ENCODE measurements around the gene GPC3.
"Not testable (repeated sequence)": the region's sequence is repeated elsewhere in the genome, so short reads cannot be mapped to it uniquely, and the experiment has no call there.

GPC3 gene

DNA sequence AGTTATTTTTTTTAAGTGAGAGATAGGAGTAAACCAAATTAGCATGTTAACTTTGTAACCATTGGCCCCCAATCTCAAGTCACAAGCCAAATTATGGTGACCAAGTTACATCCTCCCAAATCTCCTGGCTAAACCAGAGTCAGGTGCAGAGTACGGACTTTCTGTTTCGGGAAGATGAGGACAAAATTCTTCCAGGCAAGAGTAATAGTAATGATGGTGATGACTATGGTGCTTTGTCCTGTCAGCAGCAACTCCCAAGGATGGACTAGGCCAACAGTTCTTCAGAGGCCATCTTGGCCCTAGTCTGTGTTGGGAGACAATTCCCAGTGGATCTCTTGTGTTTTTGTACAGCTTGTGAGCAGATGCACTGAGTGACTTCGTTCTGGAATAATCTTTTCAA, 148.8 kb downstream of the GPC3 start:
- no peak for DNase-seq

- no peak for DNase-seq
Observed at GRCh38 chrX:133834771-133835170, 150.6 kb downstream of the GPC3 start.

DNA sequence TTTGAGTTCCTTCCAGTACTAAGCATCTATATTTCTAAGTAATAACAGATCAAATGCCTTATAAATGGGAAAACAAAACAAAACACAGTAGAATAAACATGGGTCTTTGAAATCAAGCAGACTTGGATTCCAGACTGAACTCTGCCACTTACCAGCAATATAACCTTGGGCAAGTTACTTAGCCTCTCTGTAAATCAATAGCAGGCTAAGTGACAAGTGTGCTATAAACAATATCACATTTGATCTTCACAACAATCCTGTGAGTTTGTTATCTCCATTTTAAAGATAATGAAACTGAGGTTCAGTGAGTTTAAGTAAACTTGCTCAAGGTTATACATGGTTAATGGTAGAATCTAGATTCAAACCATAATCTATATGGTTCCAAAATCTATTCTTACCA, 165.8 kb downstream of the GPC3 start:
- DNase-seq: no peak

DNA sequence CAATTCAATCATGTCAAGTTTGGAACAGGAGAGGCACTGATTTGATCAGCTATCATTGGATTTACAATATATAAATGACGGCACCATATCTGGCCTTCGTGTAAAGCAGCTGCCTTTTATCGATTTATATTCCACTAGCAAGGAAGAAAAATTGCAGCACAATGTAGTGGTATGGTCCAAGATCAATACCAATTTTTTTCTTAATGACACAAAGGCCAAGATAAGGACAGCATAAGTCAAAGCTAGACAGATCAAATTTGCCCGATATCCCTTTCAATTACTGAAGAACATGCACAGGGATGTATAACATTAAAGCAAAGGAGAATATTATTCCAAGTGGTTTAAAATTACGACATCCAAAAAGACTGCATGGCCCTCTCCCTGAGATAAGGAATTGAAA, 167.4 kb downstream of the GPC3 start:
- DNase-seq: no peak

DNA sequence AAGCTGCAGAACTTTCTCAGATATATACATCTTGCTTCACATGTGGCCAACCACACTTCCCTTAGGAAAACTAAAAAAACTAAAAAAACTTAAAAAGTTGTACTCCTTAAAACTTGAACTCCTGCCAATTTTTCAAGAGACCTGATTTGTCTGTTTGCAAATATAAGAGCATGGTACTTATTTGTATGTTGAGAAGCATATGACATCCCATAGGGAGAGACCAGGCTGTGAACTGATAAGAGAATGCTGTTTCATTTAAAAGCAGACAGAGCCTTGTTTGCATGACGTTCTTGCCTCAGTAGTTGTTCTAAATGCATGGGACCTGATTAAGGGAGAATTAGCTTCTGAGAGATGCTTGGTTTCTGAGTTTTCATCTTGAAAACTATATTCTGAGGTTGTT, 169.9 kb downstream of the GPC3 start:
- DNase-seq: no peak

DNA sequence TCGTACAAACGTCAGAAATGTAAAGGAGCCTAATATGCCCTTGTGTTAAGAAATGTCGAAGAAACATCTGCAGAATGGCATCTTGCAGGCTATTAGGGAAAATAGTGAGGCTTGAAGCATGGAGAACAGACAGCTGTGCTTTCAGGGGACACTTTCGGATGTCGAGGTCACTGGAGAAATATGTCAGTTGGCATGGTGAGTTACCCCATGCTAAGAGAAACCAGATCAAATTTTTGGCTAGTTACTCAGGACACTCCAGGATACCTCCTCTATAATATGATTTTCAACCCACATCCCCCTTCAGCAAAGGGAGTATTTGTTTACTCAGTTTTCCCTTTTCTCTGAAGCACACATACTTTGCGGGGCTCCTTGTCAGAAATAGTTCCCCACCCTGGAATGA, 171.4 kb downstream of the GPC3 start:
- DNase-seq: no peak

DNA sequence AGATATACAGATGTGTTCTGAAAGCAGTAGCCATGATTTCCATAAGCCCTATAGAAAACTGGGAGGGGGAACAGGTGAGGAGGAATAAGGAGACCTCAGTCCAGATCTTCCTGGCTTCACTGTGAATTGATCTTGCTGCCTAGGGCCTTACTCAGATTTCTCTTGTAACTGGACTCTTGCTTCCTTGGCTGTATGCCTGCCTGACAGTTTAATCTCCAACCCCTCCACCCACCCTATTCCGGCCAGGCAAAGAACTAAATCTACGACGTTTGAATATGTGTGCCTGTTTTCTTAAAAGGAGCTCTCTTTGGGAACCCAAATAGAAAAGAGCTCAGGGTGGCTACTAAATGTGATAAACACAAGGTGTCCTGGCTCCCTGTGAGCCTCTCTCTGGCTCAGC, 173.0 kb downstream of the GPC3 start:
- DNase-seq: no peak

DNA sequence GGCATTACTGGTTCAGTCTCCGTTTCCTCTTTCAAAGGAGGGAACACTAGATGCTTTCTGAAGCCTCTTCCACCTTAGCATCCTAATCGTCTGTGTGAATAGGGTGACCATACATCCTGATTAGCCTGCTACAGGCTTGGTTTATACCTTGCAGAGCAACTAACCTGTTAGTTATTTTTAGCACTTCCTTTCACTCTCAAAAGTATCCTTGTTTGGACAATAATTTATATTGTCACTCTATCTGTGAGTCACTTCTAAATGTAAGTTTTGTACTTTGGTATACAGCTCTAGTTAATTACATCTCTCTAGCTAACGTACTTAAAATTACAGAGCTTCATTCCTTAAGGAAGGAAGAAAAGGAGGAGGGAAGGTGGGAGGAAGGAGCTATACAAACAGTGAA, 174.5 kb downstream of the GPC3 start:
- no peak for DNase-seq

DNA sequence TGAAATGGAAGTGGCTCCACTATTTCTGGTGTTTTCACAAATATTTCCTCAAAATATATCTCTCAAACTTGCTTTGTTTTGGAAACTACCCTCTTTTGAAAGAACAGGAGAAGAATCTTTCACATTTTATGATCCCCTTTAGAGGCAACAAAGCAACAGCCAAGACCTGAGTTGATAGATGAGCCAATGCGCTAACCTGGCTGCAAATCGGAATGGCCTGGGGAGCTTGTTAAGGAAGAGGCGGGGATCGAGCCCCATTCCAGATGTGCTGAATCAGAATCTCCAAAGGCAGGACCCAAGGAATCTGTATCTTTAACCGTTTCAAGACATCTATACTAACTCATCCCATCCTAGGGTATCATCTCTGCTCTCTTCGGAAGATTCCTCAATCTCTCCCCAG, 181.3 kb downstream of the GPC3 start:
- no peak for DNase-seq

DNA sequence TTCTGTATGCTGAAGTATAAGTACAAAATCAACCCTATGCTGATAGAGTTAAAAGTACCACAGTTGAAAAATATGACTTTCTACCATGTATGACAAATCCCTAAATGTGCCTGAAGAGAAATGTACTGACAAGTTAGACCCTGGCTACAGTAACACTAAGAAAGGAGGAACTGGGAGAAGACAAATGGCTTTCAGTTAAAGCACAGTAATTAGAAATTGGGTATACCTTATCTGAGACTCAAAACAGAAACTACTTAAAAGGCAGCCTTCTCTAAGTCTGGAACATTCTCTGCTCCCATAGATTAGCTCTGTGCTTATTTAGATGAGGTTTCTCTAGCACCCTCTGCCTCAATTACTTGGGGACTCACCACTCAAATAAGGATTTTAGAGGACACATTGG, 189.1 kb downstream of the GPC3 start:
- DNase-seq: no peak

GRCh38 chrX:133794126-133794525, 191.3 kb downstream of the GPC3 start:
- DNase-seq: no peak

DNA sequence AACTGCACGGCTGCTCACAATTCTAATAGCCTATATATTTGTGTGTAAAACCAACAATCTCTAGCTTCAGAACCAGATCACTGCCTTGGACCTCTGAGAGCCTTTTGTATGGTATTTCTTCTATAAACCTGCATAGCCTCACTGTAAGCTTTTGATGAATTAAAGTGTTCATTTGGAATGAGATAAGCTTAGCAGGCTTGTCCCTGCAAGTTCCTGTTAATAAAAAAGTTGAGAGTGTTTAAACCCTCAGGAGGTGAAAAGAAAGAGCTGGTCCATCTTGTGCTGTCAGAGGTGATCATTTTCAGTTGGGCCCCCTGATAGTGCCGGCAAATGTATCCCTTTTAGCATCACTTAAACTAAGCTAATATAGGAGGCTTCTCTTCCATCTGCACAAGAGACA, 191.8 kb downstream of the GPC3 start:
- DNase-seq: no peak

- peak; percentile 73 for DNase-seq
Observed at GRCh38 chrX:133792198-133792953, 193.0 kb downstream of the GPC3 start.

- no peak for DNase-seq
Observed at GRCh38 chrX:133789829-133790228, 195.6 kb downstream of the GPC3 start.

DNA sequence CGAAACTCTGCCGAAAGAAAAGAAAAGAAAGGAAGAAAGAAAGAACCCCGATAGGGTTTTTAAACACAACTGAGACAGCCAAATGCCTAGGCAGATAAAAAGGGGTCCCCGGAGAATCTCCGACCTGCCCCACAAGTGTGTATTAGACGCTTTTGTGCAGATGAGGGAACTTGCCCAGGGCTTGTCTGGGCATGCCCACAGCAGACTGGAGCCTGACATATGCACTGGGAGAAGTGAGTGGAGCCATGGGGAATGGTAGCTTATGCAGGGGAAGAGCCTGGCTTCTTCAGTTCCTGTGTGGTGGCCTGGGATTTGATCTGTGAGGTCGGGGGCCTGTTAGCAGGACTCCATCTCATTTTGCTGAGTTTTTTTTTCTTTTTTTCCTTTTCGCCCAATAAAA, 199.0 kb downstream of the GPC3 start:
- DNase-seq: no peak

- no peak for DNase-seq
Observed at GRCh38 chrX:133783274-133783673, 202.1 kb downstream of the GPC3 start.

DNA sequence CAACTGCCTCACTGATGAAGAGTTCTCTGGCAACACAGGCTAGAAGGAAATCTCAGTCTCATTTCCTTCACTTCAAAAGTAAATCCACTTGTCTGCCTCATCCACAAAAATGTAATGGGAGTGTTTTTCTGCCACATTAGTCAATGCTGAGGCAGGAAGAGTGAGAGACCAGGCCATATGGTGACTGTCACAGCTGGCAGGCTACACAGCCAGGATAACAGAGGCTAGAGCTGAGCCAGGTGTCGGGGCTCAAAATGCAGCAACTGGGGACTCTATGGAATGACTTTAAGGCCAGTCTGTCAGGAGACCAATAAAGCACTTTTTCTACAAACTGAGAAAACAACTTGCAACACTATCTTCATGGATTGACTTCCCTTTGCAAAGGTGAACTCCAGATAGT, 204.2 kb downstream of the GPC3 start:
- no peak for DNase-seq

DNA sequence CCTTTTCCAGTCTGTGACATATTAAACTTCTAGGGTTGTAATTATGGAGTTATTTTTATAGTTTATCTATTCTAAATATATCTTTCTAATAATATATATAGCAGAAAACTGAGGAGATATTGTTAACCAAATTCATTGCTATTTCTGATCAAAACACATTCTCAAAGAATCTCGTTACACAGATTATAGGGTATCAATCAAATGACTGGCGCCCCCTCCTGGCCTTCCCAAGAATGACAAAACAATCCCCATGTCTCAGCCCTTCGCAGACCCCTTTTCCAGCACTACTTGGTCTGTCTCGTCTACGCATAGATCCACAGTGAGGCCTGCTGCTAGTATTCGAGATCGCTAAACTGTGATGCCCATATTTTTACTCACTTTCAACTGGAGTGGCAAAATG, 209.3 kb downstream of the GPC3 start:
- peak; percentile 7 for DNase-seq

- no peak for DNase-seq
Observed at GRCh38 chrX:133774807-133775206, 210.6 kb downstream of the GPC3 start.

GRCh38 chrX:133771086-133771646, 214.2 kb downstream of the GPC3 start:
- peak; percentile 50 for DNase-seq

DNA sequence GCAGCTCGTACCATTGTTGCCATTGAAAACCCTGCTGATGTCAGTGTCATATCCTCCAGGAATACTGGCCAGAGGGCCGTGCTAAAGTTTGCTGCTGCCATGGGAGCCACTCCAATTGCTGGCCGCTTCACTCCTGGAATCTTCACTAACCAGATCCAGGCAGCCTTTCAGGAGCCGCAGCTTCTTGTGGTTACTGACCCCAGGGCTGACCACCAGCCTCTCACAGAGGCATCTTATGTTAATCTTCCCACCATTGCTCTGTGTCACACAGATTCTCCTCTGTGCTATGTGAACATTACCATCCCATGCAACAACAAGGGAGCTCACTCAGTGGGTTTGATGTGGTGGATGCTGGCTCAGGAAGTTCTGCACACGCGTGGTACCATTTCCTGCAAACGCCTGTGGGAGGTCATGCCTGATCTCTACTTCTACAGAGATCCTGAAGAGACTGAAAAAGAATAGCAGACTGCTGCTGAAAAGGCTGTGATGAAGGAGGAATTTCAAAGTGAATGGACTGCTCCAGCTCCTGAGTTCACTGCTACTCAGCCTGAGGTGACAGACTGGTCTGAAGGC, 222.3 kb downstream of the GPC3 start:
- DNase-seq: not testable (repeated sequence)

- no peak for DNase-seq
Observed at GRCh38 chrX:133754657-133755056, 230.7 kb downstream of the GPC3 start.

DNA sequence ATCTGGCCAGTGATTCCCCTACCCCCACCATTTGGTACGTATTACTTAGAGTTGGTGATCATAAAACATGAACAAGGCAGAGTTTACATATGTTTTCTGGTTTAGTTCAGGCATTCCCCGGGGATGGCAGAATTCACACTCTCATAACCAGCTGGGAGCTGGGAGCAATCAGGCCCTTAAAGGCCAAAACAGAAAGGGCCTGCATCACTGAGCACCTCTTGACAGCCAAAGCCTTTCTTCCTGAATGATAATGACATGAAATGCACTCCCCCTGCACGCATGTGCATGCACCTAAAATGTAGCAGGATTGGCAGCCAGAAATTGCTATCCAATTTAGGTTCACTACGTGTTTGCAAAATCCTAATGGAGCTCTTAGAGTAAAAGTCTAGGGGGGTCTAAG, 235.4 kb downstream of the GPC3 start:
- DNase-seq: no peak

DNA sequence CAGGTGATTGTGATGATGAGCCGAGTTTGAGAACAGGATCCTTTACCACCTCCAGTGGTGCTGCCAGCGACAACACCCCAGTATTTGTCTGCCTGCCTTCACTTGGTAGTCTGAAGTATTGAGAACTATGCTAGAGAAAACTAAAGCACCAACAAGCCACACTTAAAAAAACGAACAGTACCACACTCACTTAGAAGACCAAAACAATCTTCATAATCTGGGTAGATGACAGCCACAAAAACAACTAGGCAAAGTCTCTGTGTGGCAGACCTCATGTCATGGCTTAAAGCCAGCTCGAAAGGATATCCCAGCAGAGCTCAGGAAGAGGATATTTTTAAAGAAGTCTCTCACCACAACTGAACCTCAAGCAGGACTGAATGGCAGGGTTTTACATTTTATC, 236.0 kb downstream of the GPC3 start:
- DNase-seq: no peak

DNA sequence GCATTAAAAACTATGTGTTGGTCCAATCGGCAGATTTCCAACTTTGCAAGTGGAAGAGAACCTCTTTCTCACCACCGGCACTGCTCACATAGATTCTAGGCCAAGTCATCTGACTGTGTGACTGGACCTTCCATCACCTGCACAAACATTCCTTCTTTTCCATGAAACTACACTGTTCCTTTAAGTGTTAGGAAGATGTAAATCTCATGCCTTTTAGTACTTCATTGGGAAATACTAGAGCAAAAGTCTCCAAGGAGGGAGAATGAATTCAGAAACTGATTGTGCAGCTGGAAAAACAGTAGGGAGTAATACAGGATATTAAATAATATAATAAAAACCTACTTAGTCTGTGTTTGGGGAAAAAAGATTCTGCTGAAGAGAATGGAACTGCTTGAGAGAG, 238.2 kb downstream of the GPC3 start:
- DNase-seq: no peak
